Tibial nerve (tissue), 4 donors: ENCODE data around the gene STAM. TPM values are rescaled to one million over a fixed set of nuclear protein-coding genes. Genes with fewer than 3 reads are reported as not detected.
A peak's percentile ranks its signal among the peaks of the same experiment; 100 is the strongest.

ENCODE experiments used
- DNase-seq, 2 donors: peaks; one replicate each; pipeline ENCODE4 v3.0.0-alpha.2; 2019; ENCODE audit warnings: low spot score in 2 of 2
- H3K27ac ChIP-seq, 4 donors: fragments of 200-600 bp; sonication (generic) in 3 of 4; one replicate each; pipeline ENCODE4 v1.5.1; 2017 to 2019; ENCODE audit warnings: mild to moderate bottlenecking in 1 of 4
- H3K27me3 ChIP-seq, 2 donors: fragments of 200-600 bp; sonication (generic) in 1 of 2; one replicate each; pipeline versions ENCODE4 v1.5.1 to v1.6.0; 2017 to 2019
- H3K36me3 ChIP-seq, 3 donors: fragments of 200-600 bp; sonication (generic); one replicate each; pipeline ENCODE4 v1.5.1; 2018 to 2019
- H3K4me1 ChIP-seq, 4 donors: fragments of 200-600 bp; sonication (generic) in 3 of 4; one replicate each; pipeline ENCODE4 v1.5.1; 2017 to 2019
- H3K4me3 ChIP-seq, 4 donors: fragments of 200-600 bp; sonication (generic) in 3 of 4; one replicate each; pipeline ENCODE4 v1.5.1; 2017 to 2019; ENCODE audit warnings: mild to moderate bottlenecking in 1 of 4, moderate library complexity in 1 of 4
- H3K9me3 ChIP-seq, 4 donors: fragments of 200-600 bp; sonication (generic) in 3 of 4; one replicate each; pipeline ENCODE4 v1.5.1; 2017 to 2019
- EP300 ChIP-seq, 2 donors: sonication (generic); formaldehyde crosslinking; IDR thresholded peaks; one replicate each; pipeline ENCODE4 v1.6.1; 2017; ENCODE audit warnings: antibody characterized with exemption in 2 of 2, mild to moderate bottlenecking in 1 of 2
- POLR2A ChIP-seq, 2 donors: fragments of 450-650 bp; IDR thresholded peaks; one replicate each; pipeline ENCODE4 v1.6.1; 2017; ENCODE audit warnings: antibody characterized with exemption in 2 of 2, mild to moderate bottlenecking in 2 of 2, moderate library complexity in 2 of 2
- WGBS, 2 donors: methylation state at CpG; one replicate each; pipeline ENCODE4 v1.1.5; 2018; 5-methylcytosine and 5-hydroxymethylcytosine counted together
- total RNA-seq, 4 donors: library from RNA; depleted of rRNA; stranded (reverse); fragments of >200 nt; gene quantifications; one replicate each; pipeline ENCODE4 v1.1.0, GENCODE V29; 2016
- TF ChIP-seq, protein P1 (sequence below), 5 experiments: fragments of 200-600 bp in 3 of 5; fragments of 450-650 bp in 2 of 5; sonication (generic) in 3 of 5; IDR thresholded peaks; one replicate each; pipeline ENCODE4 v1.5.1; 2016 to 2019; ENCODE audit warnings: antibody characterized with exemption in 5 of 5, mild to moderate bottlenecking in 3 of 5, moderate library complexity in 2 of 5

STAM gene
- total RNA-seq, 4 donors from 2014 or later: 17.3 to 28.2 (median 25.1) TPM

GRCh38 chr10:17749890-17750289, 105.9 kb downstream of the STAM start:
- no peaks in the 10 kb centered on the region for H3K4me1 ChIP-seq
- 92 to 94% methylated on average over 8 of the region's 8 CpGs for WGBS, 2 donors
- H3K9me3 ChIP-seq: no peaks in the 10 kb centered on the region
- no peak for DNase-seq
- H3K36me3 ChIP-seq: no peaks in the 10 kb centered on the region
- TF ChIP-seq POLR2A (IDR thresholded peaks at IDR 0.05) (no peak), EP300 (IDR thresholded peaks at IDR 0.05) (no peak)
- TF ChIP-seq, protein P1, sequence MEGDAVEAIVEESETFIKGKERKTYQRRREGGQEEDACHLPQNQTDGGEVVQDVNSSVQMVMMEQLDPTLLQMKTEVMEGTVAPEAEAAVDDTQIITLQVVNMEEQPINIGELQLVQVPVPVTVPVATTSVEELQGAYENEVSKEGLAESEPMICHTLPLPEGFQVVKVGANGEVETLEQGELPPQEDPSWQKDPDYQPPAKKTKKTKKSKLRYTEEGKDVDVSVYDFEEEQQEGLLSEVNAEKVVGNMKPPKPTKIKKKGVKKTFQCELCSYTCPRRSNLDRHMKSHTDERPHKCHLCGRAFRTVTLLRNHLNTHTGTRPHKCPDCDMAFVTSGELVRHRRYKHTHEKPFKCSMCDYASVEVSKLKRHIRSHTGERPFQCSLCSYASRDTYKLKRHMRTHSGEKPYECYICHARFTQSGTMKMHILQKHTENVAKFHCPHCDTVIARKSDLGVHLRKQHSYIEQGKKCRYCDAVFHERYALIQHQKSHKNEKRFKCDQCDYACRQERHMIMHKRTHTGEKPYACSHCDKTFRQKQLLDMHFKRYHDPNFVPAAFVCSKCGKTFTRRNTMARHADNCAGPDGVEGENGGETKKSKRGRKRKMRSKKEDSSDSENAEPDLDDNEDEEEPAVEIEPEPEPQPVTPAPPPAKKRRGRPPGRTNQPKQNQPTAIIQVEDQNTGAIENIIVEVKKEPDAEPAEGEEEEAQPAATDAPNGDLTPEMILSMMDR (IDR thresholded peaks at IDR 0.05): no peak
- H3K4me3 ChIP-seq: no peak overlapping the region
- H3K27me3 ChIP-seq: no peaks in the 10 kb centered on the region
- no peak overlapping the region for H3K27ac ChIP-seq

DNA sequence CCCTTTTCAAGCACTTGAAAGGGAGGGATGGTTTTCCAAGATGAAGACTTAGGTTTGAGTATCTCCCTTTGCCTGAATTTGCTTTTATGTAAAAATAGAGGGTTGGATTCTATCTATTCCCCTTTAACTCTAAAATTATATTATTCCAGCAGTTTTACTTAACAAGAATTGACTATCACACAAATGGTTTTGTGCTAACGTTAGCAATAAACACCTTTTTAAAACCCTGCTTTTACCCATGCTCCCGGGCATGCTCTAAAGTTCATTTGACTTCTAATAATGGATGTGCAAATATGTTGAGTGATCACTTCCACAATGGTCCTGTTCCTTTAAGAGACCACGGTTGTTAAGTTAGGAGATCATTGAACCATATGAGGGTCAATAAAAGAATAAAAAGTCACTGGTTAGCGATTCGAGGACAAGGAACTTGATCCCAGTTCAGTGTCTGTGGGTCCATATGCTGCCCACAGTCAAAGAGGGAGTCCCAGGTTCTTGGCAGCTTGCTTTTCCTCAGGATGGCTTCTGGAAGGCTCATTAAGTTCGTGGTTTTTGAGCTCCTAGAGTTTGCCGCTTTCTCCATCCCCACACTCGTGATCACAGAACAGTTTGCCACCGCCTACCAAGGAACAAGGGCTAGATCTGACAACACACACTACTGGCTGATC, 108.0 kb downstream of the STAM start, which contains the start of gene TMEM236:
Gene TMEM236, plus strand, starts transcription at position 421 of the 665 bp plus-strand sequence. Its CDS starts 95 bp downstream, at position 516.
- Histone ChIP-seq H3K27me3 (no peaks in the 10 kb centered on the region), H3K36me3 (no peaks in the 10 kb centered on the region), H3K27ac (no peak within 1 kb of the TSS), H3K4me1 (no peaks in the 10 kb centered on the region), H3K4me3 (peak within 1 kb of the TSS in 1 of 4 donors; percentile 24), H3K9me3 (no peaks in the 10 kb centered on the region)
- TF ChIP-seq, protein P1 (IDR thresholded peaks at IDR 0.05): no peak
- TF ChIP-seq EP300 (IDR thresholded peaks at IDR 0.05) (no peak), POLR2A (IDR thresholded peaks at IDR 0.05) (no peak)
- DNase-seq: no peak
- WGBS, 2 donors: 43 to 44% methylated on average over 9 of the region's 9 CpGs

DNA sequence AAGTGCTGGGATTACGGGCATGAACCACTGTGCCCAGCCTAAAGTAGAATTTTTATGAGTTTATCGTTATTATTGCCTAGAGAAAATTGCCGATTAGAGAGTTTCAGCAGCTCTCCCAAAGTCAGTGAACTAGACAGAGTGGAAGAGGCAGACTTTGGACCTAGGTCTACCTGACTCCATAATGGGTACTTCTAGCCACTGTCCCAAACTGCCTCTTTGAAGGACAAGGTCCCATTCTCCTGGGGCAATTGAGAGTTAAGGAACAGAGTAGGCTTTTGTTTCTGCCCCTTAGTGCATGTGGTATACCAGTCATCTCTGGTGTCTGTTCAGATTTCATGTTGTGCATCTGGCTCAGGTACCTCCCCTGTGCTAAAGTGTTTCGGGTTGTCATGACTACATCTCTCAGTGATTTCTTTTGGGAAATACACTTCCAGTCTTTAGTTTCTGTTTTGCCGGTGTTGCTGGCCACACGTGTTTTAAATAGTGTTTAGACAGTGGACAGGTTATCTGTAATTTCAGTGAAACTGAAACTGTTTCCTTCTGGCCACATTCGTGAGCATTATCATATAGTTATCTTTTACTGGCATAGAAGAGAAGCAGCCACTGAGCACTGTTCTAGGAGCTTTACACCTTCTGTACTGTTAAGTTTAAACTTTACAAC, 112.7 kb downstream of the STAM start:
- 67 to 77% methylated on average over 7 of the region's 7 CpGs for WGBS, 2 donors
- H3K4me3 ChIP-seq: no peak overlapping the region

GRCh38 chr10:17758200-17758599, 114.2 kb downstream of the STAM start:
- DNase-seq: no peak
- WGBS, 2 donors: 87% methylated on average over 2 of the region's 2 CpGs
- no peaks in the 10 kb centered on the region for H3K36me3 ChIP-seq
- TF ChIP-seq, protein P1 (IDR thresholded peaks at IDR 0.05): no peak
- TF ChIP-seq POLR2A (IDR thresholded peaks at IDR 0.05) (no peak), EP300 (IDR thresholded peaks at IDR 0.05) (no peak)
- no peaks in the 10 kb centered on the region for H3K9me3 ChIP-seq
- H3K27ac ChIP-seq: no peak overlapping the region
- no peak overlapping the region for H3K4me3 ChIP-seq
- no peaks in the 10 kb centered on the region for H3K27me3 ChIP-seq
- no peaks in the 10 kb centered on the region for H3K4me1 ChIP-seq

More for the DNA sequence above, 112.7 kb downstream of the STAM start:
- no peaks in the 10 kb centered on the region for H3K4me1 ChIP-seq
- DNase-seq: no peak
- no peaks in the 10 kb centered on the region for H3K27me3 ChIP-seq
- no peak overlapping the region for H3K27ac ChIP-seq
- H3K9me3 ChIP-seq: no peaks in the 10 kb centered on the region
- H3K36me3 ChIP-seq: no peaks in the 10 kb centered on the region
- no peak for TF ChIP-seq EP300 (IDR thresholded peaks at IDR 0.05)
- no peak for TF ChIP-seq POLR2A (IDR thresholded peaks at IDR 0.05)
- TF ChIP-seq, protein P1 (IDR thresholded peaks at IDR 0.05): no peak

GRCh38 chr10:17758896-17759295, 114.9 kb downstream of the STAM start:
- H3K4me1 ChIP-seq: no peaks in the 10 kb centered on the region
- no peaks in the 10 kb centered on the region for H3K27me3 ChIP-seq
- no peak overlapping the region for H3K27ac ChIP-seq
- H3K4me3 ChIP-seq: no peak overlapping the region
- TF ChIP-seq, protein P1 (IDR thresholded peaks at IDR 0.05): no peak
- TF ChIP-seq EP300 (IDR thresholded peaks at IDR 0.05): no peak
- no peak for TF ChIP-seq POLR2A (IDR thresholded peaks at IDR 0.05)
- H3K36me3 ChIP-seq: no peaks in the 10 kb centered on the region
- no peaks in the 10 kb centered on the region for H3K9me3 ChIP-seq
- DNase-seq: no peak
